Liver (tissue), 9 donors: Measurements from ENCODE around the gene ANKFN1. TPM values are rescaled to one million over a fixed set of nuclear protein-coding genes. Genes with fewer than 3 reads are reported as not detected.

Experiments used
- DNase-seq: peaks from one replicate; pipeline ENCODE4 v3.0.0-alpha.2; 2017; ENCODE audit warnings: low spot score
- H3K27ac ChIP-seq, 2 donors: one replicate each; pipeline ENCODE4 v1.7.0; 2013; ENCODE audit warnings: inconsistent platforms in 2 of 2, low read length in 2 of 2, control low read depth in 1 of 2, low read depth in 1 of 2, mild to moderate bottlenecking in 1 of 2
- H3K27me3 ChIP-seq, 4 donors: one replicate each; pipeline versions ENCODE4 v1.6.1 to v1.7.0; 2013; ENCODE audit warnings: low read length in 3 of 4, inconsistent platforms in 1 of 4, mild to moderate bottlenecking in 1 of 4, moderate library complexity in 1 of 4; ENCODE audit not compliant: control insufficient read depth in 4 of 4, insufficient read depth in 4 of 4
- H3K36me3 ChIP-seq, 4 donors: one replicate each; pipeline versions ENCODE4 v1.6.1 to v1.7.0; 2013; ENCODE audit warnings: low read length in 3 of 4, mild to moderate bottlenecking in 3 of 4, low read depth in 1 of 4, moderate library complexity in 1 of 4; ENCODE audit not compliant: control insufficient read depth in 4 of 4, insufficient read depth in 3 of 4
- H3K4me1 ChIP-seq, 4 donors: one replicate each; pipeline versions ENCODE4 v1.6.1 to v1.7.0; 2013; ENCODE audit warnings: low read length in 3 of 4, mild to moderate bottlenecking in 3 of 4, moderate library complexity in 1 of 4; ENCODE audit not compliant: control insufficient read depth in 4 of 4, insufficient read depth in 4 of 4
- H3K4me3 ChIP-seq, 3 donors: one replicate each; pipeline versions ENCODE4 v1.6.1 to v1.7.0; 2013; ENCODE audit warnings: low read length in 3 of 3, control low read depth in 1 of 3, low read depth in 1 of 3, mild to moderate bottlenecking in 1 of 3
- H3K9ac ChIP-seq, 2 donors: one replicate each; pipeline ENCODE4 v1.7.0; 2013; ENCODE audit warnings: low read length in 2 of 2, mild to moderate bottlenecking in 2 of 2, moderate library complexity in 2 of 2, control low read depth in 1 of 2, low read depth in 1 of 2
- H3K9me3 ChIP-seq, 4 donors: one replicate each; pipeline versions ENCODE4 v1.6.1 to v1.7.0; 2013; ENCODE audit warnings: low read length in 3 of 4; ENCODE audit not compliant: control insufficient read depth in 4 of 4
- ATF3 ChIP-seq: IDR thresholded peaks from 2 replicates; pipeline ENCODE4 v1.6.1; 2016; ENCODE audit warnings: antibody characterized with exemption
- CTCF ChIP-seq: fragments of 150-350 bp; IDR thresholded peaks from 2 replicates; pipeline ENCODE4 v1.5.1; 2017; ENCODE audit warnings: improper control_type of control experiment, low read depth, low read length; ENCODE audit not compliant: missing input control
- EGR1 ChIP-seq, 2 donors: IDR thresholded peaks; 2 replicates each; pipeline ENCODE4 v1.6.1; 2016 to 2018; ENCODE audit warnings: antibody characterized with exemption in 2 of 2, low read depth in 2 of 2
- GABPA ChIP-seq, 2 donors: IDR thresholded peaks in 1 of 2; conservative IDR thresholded peaks in 1 of 2; 2 replicates each; pipeline ENCODE4 v1.6.1; 2016; ENCODE audit warnings: antibody characterized with exemption in 2 of 2, mild to moderate bottlenecking in 1 of 2, moderate library complexity in 1 of 2
- HNF4G ChIP-seq: IDR thresholded peaks from 2 replicates; pipeline ENCODE4 v1.6.1; 2016; ENCODE audit warnings: antibody characterized with exemption
- MAX ChIP-seq: IDR thresholded peaks from 2 replicates; pipeline ENCODE4 v1.6.1; 2016; ENCODE audit warnings: antibody characterized with exemption
- RXRA ChIP-seq, 2 donors: IDR thresholded peaks; 2 replicates each; pipeline ENCODE4 v1.6.1; 2017 to 2018; ENCODE audit warnings: antibody characterized with exemption in 2 of 2, mild to moderate bottlenecking in 1 of 2
- SP1 ChIP-seq: IDR thresholded peaks from 2 replicates; pipeline ENCODE4 v1.6.1; 2018; ENCODE audit warnings: antibody characterized with exemption, mild to moderate bottlenecking
- TAF1 ChIP-seq: conservative IDR thresholded peaks from 2 replicates; pipeline ENCODE4 v1.6.1; 2016; ENCODE audit warnings: antibody characterized with exemption, mild to moderate bottlenecking
- WGBS: extraction: QIAGEN DNeasy Blood & Tissue Kit; methylation state at CpG from one replicate; pipeline ENCODE4 v1.1.7; 2013; 5-methylcytosine and 5-hydroxymethylcytosine counted together
- polyA plus RNA-seq, 2 donors: library from polyadenylated mRNA; stranded (reverse) in 1 of 2; unstranded in 1 of 2; fragments of 200-250 nt in 1 of 2; fragments of >200 nt in 1 of 2; fragmentation: Nextera tagmentation in 1 of 2; extraction: Ambion mirVana in 1 of 2; gene quantifications; one replicate each; pipeline versions ENCODE4 v1.2.1 to v1.2.3, GENCODE V29; 2013 to 2015
- total RNA-seq, 2 donors: library from RNA; depleted of rRNA; stranded (reverse); fragments of >200 nt; gene quantifications; one replicate each; pipeline ENCODE4 v1.2.3, GENCODE V29; 2014
- TF ChIP-seq, protein P1 (sequence below): IDR thresholded peaks from 2 replicates; pipeline ENCODE4 v1.6.1; 2016; ENCODE audit warnings: antibody characterized with exemption
- donor health status: healthy.
- donor health status: healthy.
- donor health status: healthy.
- donor health status: healthy.
- donor health status: healthy.

ANKFN1 gene
- total and polyA plus RNA-seq, 4 donors: not detected

- TF ChIP-seq, protein P1, sequence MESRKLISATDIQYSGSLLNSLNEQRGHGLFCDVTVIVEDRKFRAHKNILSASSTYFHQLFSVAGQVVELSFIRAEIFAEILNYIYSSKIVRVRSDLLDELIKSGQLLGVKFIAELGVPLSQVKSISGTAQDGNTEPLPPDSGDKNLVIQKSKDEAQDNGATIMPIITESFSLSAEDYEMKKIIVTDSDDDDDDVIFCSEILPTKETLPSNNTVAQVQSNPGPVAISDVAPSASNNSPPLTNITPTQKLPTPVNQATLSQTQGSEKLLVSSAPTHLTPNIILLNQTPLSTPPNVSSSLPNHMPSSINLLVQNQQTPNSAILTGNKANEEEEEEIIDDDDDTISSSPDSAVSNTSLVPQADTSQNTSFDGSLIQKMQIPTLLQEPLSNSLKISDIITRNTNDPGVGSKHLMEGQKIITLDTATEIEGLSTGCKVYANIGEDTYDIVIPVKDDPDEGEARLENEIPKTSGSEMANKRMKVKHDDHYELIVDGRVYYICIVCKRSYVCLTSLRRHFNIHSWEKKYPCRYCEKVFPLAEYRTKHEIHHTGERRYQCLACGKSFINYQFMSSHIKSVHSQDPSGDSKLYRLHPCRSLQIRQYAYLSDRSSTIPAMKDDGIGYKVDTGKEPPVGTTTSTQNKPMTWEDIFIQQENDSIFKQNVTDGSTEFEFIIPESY: no peak
- no peak for TF ChIP-seq GABPA (IDR thresholded peaks at IDR 0.05 in 1 of 2, conservative IDR thresholded peaks at IDR 0.05 in 1 of 2)
- no peak for TF ChIP-seq SP1
- no peak for TF ChIP-seq CTCF
- TF ChIP-seq EGR1 (IDR thresholded peaks at IDR 0.05; ENCODE audit: low read depth in 2 of 2): no peak
- Histone ChIP-seq H3K27ac (no peak overlapping the region), H3K27me3 (peaks cover 0 to 3% (median 0%) of the 10 kb centered on the region in 4 donors), H3K4me1 (no peaks in the 10 kb centered on the region), H3K9ac (no peak overlapping the region), H3K36me3 (no peaks in the 10 kb centered on the region), H3K4me3 (no peak overlapping the region), H3K9me3 (no peaks in the 10 kb centered on the region)
- WGBS: 80% methylated on average over 1 of the region's 1 CpG
- no peak for DNase-seq
Observed at GRCh38 chr17:56173026-56173425, 19.8 kb downstream of the ANKFN1 start.

GRCh38 chr17:56173958-56174835, 20.9 kb downstream of the ANKFN1 start:
- WGBS: 34% methylated on average over 3 of the region's 3 CpGs
- no peaks in the 10 kb centered on the region for H3K36me3 ChIP-seq
- no peak overlapping the region for H3K27ac ChIP-seq
- no peak for TF ChIP-seq CTCF
- TF ChIP-seq MAX: no peak
- no peak for TF ChIP-seq RXRA (IDR thresholded peaks at IDR 0.05)
- TF ChIP-seq SP1: no peak
- no peak for TF ChIP-seq HNF4G
- no peak for TF ChIP-seq ATF3
- TF ChIP-seq EGR1 (IDR thresholded peaks at IDR 0.05; ENCODE audit: low read depth in 2 of 2): no peak
- TF ChIP-seq TAF1: no peak
- H3K4me1 ChIP-seq: no peaks in the 10 kb centered on the region
- H3K27me3 ChIP-seq: peaks cover 0 to 3% (median 0%) of the 10 kb centered on the region in 4 donors
- H3K4me3 ChIP-seq: no peak overlapping the region
- H3K9ac ChIP-seq: no peak overlapping the region
- no peak for DNase-seq
- H3K9me3 ChIP-seq: no peaks in the 10 kb centered on the region
